ENCODE results near the gene CYP1B1. TPM values are rescaled to one million over a fixed set of nuclear protein-coding genes. Genes with fewer than 3 reads are reported as not detected.
"Not testable (repeated sequence)": the region's sequence is repeated elsewhere in the genome, so short reads cannot be mapped to it uniquely, and the experiment has no call there.

The CYP1B1 gene
- polyA plus RNA-seq, 12 donors: 2.4 to 8.4 (median 3.8) TPM; not detected in 1

DNA sequence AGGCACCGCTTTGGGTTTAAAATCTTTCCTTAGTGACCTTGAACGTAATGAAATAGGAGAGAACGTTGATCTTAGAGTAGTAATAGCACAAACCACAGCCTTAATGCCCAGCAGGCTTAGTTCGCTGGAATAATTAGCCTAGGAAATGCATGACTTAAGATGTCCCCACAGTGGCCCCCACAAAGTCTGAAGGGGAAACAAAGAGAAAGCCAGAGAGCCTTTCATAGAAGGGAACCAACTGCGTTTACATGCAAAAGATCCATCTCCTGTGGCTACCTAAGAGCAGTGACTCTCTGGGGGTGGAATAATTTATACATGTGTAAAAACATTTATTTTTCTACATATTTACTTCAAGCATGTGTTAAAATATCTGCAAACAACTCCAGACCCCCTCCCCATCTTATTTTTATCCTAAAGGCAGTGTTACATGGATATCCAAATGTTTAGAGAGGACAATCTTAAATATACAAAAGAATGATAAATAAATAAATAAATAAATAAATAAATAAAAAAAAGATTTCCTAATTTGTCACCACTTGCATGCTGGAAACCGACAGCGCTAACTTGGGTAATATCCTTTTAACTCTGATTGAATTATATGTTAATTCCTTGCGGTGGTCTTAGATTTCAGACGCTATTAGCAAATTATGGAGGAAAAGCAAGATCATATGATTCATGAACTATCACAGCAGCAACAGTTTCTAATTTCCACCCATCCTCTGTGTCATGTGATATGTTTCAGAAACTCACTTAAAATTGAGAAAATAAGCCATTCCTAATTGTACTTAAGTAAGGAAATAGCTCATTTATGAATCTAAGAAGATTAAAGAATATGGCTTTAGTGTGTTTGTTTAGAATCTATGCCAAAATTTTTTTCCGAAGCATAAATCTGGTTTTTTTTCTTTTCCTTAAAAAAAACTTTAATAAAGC lies 23.4 kb upstream of the CYP1B1 start:
- no peak for DNase-seq

GRCh38 chr2:38098421-38099098 lies 22.6 kb upstream of the CYP1B1 start:
- no peak for DNase-seq

GRCh38 chr2:38097988-38098385 lies 22.0 kb upstream of the CYP1B1 start:
- DNase-seq: no peak

DNA sequence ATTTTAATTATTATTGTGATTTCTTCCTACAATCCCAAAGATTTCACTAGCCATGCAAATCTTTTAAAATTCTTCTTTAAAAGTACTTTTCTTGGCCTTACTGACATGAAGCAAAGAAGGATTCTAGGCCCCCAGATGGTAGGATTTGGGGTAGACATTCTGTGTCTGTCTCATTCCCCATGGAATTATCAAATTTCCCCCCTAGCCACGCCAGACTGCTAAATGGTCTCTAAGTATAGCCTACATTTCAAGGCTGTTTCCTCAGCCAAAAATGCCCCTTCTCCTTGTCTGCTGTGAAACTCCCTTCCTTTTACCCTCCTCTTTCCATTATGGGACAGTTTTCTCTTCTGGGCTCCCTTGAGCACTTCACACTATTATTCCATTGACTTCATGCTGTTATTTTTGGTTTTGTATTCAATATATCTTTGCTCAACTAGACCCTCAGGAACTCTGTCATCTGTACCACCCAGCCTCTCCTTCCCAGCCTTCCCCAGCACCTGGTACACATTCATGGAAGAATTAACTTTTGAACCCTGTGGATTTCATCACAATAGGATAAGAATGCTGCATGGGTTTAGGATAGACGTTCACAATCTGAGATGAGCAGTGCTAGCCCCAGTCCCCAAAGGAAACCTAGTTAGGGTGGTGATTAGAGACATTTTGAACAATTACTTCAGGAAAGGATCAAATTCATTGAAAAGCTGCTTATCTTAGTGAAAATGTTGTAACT lies 21.5 kb upstream of the CYP1B1 start:
- no peak for DNase-seq

DNA sequence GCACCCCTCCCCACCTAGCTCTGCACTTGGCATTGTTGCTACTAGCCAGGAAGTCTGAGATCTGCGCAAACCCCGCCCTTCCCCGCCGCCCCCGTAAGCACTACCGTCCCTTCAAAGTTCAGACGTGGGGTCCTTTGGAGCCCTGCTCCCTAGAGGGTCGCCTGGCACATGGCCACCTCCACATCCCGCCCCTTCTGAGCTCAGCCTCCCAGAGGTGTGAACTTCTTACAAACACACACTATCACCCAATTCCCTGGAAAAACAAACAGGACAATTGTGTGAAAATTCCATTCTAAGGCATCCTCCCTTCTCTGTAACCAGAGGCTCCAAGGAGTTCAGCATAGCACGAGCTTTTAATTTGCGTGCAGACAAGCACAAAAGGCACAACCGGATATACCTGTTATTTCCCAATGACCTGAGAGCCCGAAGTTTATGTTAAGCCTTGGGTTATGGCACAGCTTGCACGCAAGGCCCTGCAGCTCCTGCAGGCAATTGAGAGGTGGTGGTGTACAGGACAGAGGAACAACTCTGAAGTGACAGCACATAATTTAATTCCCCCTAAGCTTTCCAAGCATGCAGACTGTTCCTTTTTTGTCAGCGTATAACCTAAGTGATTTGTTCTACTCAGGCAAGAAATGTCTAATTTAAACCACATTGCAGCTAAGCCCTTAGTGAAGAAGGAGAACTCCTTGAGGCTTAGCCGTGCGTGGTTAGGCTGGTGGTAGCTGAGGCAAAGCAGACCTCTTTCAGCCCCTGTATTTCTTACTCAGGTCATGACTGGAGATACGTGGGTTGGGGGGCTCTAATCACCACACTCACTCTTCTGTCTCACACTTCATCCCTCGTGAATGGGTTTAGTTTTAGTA lies 20.3 kb upstream of the CYP1B1 start:
- DNase-seq: no peak

GRCh38 chr2:38095079-38095995 lies 19.4 kb upstream of the CYP1B1 start:
- DNase-seq: no peak

DNA sequence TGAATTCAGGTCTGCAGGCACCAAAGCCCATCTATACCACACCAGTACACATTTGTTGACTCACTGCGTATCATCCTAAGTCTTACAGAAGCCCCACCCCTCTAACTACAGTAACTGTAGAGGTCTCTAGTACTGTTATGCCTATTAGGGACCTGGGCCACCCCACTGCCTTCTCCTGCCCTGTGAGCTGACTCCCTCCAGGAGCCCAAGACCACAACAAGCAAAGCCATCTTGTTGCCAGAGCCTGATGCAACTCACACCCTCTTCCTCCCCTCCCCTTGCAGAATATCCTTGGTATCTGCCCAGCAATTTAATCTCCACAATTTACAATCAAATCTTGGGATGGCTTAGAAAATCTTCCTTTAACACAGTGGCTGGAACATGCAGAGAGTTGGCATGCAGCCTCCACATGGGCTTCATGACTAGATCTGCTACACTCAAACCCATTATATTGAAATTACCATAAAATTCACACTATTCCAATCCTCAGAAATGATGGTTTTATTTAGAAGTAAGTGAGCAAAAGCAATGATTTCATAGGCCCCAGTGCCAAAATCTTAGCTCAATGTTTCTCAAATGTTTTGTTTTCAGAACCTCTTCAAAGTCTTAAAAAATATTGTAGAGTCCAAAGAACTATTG lies 17.7 kb upstream of the CYP1B1 start:
- no peak for DNase-seq

DNA sequence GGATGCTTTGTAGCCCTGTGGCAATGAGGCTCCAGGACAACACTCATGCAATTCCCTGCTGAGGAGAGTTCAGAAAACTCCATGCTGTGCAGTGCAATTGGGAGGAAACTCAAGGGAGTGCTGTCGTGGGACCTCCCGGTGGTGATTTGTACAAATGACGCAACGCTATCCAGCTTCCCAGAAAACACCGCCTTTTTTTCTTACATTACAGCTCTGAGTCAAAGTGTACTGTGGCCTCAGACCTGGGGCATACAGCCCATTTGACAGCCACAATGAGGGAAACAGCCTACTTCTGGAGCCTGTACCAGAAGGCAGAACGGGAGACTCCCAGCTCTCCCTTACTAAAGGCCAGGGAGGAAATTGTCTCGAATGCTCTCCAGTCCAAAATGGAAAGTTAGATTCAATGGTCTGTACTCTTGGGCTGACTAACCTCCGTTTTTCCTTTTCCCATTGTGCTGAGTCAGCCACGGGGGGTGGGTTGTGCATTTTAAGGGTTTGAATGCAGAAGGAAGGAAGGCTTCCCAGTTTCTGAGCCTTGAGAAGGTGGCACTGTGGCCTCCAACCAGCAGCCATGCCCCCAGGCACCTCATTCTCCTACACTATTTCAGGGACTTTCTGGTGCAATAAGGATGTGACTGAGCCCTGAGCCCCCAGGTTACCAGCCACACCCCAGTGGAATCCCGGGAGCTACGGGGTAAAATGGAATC lies 16.4 kb upstream of the CYP1B1 start:
- DNase-seq: no peak

- no peak for DNase-seq
Observed at GRCh38 chr2:38091760-38092159, 15.8 kb upstream of the CYP1B1 start.

DNA sequence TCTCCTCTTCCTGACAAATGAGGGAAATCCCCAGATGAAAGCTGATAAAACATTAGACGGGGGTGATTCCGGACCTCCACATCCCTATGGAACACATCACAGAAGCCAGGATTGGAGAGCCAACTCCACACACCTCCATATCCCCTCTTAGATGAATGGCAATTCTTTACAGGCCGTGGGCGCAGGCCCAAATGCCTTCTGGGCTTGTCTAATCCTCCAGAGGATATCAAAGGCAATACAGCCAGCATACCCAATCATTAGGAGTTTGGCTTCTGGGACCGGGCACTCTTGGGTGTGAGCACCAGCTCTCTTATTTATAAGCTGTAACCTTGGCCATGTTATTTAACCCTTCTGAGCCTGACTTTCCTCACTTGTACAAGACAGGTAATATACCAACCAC lies 15.0 kb upstream of the CYP1B1 start:
- DNase-seq: no peak

GRCh38 chr2:38090212-38090611 lies 14.3 kb upstream of the CYP1B1 start:
- DNase-seq: not testable (repeated sequence)

DNA sequence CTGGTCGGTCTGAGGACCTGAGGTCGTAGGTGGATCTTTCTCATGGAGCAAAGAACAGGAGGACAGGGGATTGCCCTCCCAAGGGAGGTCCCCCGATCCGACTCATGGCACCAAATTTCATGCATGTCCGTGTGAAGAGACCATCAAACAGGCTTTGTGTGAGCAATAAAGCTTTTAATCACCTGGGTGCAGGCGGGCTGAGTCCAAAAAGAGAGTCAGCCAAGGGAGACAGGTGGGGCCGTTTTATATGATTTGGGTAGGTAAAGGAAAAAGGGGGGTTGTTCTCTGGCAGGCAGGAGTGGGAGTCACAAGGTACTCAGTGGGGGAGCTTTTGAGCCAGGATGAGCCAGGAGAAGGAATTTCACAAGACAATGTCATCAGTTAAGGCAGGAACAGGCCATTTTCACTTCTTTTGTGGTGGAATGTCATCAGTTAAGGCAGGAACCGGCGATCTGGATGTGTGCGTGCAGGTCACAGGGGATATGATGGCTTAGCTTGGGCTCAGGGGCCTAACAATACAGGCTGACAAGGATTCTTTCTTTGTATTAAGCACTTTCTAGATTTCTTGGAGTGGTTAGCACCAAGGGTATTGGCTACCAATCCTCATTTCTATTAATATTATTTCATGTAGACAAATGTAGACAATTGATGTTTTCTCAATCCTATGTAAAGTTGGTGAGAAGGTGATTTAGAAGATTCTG lies 10.2 kb upstream of the CYP1B1 start:
- DNase-seq: not testable (repeated sequence)

DNA sequence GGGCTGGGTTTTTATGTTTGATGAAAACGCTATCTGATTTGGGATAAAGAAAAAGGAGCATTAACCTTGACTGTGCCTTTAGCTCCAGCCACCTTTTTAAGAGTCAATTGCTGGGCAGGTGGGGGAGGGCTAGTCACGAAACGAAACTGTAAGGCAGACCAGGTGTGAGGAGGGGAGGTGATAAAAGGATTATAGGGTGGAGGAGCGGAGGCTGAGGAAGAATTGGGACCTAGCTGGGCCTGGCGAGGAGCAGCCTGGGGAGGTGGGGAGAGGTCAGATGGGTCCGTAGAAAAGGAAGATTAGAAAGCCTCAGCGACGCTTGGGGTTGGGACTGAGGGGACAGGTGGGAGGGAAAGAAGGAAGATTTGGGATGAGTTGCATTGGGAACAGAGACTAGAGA lies 8.6 kb upstream of the CYP1B1 start:
- not testable (repeated sequence) for DNase-seq

DNA sequence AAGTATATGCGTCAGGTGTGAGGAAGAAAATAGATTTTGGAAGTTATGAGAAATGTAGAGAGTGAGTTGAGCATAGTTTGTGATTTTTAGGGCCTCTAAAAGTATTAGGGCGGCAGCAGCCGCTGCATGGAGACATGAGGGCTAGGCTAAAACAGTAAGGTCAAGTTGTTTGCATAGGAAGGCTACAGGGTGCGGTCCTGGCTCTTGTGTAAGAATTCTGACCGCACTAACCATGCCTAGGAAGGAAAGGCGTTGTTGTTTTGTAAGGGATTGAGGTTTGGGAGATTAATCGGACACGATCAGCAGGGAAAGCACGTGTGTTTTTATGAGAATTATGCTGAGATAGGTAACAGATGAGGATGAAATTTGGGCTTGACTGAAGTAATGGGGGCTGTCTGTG lies 6.8 kb upstream of the CYP1B1 start:
- DNase-seq: not testable (repeated sequence)

DNA sequence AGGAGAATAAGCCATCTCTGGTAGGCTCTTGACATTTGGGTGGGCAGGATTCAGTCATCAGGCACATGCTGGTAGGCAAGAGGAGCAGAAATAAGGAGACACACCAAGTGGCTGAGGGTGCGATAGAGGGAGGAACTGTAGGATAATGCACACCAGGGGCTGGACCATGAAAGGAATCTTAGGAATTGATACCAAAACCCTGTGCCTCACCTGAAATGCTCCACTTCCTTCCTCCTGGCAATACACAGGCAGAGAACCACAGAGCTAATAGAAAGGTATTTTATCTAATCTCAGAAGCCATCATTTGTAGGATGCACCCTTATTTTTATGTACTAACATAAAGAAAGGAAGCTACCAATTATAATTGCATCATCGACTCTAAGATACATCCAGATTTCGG lies 4.4 kb upstream of the CYP1B1 start:
- DNase-seq: no peak

DNA sequence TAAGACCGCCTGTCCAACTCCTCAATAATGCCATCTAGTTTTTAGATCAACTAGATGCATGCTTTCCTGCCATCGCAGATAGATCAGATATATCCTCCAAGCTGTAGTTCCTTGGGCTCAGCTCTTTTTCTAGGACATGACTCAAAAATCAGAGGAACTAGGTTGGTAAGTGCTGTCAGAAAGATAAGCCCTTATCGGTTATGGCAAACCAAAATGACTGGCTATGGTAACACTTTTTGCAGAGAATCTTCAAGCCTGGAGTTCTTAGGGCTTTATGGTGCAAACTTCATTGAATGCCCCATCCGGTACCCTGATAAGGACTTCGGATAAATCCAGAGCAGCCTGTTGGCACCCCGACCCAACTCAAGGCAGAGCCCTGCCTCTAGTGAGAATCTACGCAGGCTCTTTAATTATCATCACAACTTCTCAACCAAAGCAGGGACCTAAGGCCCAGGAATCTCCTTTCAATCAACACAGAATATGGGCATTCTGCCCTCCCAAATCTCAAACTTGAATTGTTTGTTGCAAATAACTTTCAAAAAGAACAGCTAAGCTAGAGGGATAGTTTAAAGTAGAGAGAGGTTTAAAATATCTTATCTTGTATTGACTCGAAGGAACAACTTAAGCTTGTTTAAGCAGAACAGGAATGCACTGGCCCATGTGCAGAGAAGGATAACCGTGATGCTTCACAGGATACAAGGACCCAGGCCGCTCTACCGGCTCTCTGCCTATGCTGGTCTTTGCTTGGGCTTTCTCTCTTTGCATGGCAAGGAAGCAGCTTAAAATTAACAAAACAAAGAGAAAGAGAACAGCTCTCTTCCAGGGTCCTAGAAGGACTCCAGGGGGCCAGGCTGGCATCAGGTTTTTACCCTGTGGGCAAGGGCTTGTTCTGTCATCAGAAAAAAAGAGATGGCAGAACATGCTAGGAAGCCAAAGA lies 3.4 kb upstream of the CYP1B1 start:
- DNase-seq: no peak

DNA sequence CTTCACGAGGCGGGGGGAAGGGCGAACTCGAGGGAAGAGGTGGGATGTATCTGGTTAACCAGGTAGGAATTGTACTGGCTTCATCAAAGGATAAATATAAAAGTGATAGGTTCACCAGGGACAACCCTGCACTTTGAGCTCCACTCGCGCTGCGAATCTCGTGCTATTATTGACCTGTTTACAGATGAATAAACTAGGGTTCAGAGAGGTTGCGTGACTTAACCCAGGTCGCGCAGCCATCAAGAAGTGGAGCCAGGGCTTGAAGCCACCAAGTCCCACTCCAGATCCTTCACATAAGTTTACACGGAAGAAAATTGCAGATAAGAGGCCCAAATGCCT lies 1.4 kb upstream of the CYP1B1 start:
- no peak for DNase-seq

Data from muscle of arm (tissue), 12 donors.